GM10266 (cell line): Measurements from ENCODE around the gene RPL13.

Experiments used
- DNase-seq: peaks from one replicate; pipeline ENCODE4 v3.0.0; 2012; ENCODE audit errors: extremely low spot score
- TF ChIP-seq, protein P1 (sequence below): IDR thresholded peaks from 2 replicates; pipeline ENCODE4 v1.5.1; 2012; ENCODE audit warnings: mild to moderate bottlenecking, low read depth; ENCODE audit not compliant: control insufficient read depth, insufficient read depth; ENCODE audit errors: missing control alignments

Gene RPL13

DNA sequence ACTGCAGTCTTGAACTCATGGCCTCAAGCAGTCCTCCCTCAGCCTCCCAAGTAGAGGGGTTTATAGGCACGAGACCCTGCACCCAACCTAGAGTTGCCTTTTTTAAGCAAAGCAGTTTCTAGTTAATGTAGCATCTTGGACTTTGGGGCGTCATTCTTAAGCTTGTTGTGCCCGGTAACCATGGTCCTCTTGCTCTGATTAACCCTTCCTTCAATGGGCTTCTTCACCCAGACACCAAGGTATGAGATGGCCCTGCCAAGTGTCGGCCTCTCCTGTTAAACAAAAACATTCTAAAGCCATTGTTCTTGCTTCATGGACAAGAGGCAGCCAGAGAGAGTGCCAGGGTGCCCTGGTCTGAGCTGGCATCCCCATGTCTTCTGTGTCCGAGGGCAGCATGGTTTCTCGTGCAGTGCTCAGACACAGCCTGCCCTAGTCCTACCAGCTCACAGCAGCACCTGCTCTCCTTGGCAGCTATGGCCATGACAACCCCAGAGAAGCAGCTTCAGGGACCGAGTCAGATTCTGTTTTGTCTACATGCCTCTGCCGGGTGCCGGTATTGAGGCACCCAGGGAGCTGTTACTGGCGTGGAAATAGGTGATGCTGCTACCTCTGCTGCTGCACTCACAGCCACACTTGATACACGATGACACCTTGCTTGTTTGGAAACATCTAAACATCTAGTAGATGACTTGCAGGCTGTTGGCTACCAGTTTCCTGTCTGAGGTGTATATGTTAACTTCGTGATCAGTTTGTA, 3.3 kb downstream of the RPL13 start:
- no peak for DNase-seq
- TF ChIP-seq, protein P1, sequence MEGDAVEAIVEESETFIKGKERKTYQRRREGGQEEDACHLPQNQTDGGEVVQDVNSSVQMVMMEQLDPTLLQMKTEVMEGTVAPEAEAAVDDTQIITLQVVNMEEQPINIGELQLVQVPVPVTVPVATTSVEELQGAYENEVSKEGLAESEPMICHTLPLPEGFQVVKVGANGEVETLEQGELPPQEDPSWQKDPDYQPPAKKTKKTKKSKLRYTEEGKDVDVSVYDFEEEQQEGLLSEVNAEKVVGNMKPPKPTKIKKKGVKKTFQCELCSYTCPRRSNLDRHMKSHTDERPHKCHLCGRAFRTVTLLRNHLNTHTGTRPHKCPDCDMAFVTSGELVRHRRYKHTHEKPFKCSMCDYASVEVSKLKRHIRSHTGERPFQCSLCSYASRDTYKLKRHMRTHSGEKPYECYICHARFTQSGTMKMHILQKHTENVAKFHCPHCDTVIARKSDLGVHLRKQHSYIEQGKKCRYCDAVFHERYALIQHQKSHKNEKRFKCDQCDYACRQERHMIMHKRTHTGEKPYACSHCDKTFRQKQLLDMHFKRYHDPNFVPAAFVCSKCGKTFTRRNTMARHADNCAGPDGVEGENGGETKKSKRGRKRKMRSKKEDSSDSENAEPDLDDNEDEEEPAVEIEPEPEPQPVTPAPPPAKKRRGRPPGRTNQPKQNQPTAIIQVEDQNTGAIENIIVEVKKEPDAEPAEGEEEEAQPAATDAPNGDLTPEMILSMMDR, result no peak

DNA sequence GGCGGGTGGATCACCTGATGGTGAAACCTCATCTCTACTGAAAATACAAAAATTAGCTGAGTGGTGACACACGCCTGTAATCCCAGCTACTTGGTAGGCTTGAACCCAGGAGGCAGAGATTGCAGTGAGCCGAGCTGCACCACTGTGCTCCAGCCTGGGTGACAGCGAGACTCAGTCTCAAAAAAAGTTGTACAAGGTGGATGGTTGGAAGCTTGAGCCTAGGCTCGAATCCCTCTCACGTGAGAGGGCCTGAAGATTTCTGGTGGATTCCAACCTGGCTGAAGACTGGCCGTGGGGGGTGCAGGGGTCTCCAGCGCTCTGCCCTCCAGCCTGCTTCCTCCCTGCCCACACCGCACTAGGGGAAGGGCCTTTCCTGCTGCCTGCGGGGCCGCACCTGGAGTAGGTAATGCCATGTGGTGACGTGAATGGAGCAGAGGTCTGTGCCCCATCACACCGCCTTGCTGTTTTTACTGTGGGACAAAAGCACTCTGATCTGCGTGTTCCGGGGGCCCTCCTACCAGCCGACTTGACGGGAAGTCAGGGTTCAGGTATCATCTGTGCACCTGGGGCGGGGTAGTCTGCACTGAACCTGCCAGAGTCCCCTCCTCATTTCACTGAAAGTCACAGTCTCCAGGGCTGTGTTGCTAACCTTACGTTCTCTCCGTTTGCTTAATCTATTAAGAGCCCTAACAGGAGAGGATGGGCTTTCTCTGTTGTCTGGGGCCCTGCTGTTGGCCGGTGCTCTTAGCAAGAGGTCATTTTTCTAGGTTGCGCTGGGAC, 4.2 kb downstream of the RPL13 start:
- TF ChIP-seq, protein P1, result no peak
- DNase-seq, result no peak

DNA sequence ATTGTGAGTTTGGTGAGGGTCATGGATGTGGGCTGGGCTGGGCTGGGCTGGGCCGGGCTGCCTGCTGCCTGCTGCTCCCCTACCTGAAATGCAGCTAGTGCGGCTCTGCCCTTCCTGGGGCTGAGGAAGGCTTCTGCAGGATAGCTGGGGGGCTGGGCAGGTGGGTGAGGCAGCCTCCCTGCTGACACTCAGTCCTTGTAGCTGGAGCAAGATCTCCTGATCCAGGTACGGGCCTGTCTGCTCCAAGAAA, 4.7 kb downstream of the RPL13 start:
- TF ChIP-seq, protein P1, result no peak
- DNase-seq, result no peak

DNA sequence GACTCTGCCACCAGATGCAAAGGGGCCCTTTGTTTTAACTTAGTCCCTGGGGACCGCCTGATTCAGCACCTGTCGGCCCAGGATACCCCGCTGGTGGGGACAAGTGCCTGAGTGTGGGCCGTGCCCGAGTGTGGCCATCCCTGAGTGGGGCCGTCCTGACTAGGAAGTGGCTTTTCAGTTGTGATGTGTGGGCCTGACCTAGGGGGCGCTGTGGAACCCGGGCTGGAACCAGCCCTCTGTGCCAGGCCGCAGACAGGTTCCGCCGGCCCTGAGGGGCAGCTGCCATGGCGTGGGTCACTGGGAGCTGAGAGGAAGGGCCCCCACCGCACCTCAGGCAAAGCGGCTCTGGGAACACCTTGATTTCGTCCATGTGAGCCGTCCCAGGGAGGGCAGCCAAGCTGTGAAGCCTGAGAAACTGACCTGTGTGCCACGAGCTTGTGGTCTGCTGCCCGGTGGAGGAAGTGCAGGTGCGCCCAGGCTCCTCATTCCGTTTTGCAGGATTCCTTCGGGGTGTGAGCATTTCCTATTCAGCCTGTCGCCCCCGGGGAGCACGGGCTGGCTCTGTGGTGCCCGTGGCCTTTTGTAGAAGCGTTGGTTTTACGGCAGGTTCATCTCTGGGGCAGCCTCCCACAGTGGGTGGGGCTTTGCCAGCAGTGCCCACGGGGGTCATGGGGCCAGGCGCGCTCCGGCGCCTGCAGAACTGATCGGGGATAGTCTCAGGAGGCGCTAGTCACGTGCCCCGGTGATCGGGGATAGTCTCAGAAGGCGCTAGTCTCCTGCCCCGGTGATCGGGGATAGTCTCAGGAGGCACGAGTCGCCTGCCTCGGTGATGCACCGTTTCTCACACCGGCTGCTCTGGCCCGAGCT, 5.3 kb downstream of the RPL13 start:
- TF ChIP-seq, protein P1, result peak; percentile 71
- no peak for DNase-seq

DNA sequence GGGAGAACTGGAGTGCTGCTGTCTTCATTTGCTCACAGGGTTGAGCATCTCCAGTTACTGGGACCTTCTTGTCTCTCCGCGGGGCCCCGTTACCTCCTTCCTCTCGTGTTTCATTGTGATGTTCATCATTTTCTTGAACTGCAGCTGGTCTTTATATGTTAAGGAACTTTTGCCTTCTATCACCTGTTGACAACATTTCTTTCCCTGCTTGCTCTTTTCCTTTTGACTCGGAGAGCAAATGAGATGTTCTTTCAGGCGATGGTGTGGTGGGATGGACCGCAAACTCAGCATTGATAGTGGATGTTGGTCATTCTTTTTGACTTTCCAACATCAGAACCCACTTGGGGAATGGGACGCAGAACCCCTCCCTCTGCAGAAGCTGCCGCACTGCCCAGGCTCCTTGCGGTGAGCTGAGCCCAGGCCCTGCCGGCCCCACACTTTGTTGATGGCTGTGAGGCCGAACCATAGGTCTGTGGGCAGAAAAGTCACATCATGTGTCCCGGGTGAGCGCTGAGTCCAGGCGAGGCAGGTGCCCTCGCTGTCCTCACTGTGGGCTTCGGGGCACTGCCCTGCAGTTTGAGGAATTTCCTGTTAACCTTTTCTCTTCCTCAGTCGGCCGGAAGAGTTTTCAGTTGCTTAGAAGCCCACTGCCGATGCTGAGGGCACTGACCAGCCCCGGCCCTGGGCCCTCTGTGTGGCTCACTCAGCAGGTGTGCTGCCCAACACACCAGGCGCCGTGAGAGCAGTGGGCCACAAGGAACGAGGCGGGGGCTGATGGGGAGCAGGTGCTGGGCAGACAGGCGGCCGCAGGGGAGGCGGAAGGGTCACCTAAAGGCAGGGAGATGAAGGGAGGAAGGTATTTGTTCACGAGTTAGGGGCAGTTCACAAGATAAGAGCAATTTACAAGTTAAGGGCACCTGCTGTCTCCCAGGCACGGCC, 7.4 kb downstream of the RPL13 start:
- DNase-seq, result no peak
- TF ChIP-seq, protein P1, result no peak

DNA sequence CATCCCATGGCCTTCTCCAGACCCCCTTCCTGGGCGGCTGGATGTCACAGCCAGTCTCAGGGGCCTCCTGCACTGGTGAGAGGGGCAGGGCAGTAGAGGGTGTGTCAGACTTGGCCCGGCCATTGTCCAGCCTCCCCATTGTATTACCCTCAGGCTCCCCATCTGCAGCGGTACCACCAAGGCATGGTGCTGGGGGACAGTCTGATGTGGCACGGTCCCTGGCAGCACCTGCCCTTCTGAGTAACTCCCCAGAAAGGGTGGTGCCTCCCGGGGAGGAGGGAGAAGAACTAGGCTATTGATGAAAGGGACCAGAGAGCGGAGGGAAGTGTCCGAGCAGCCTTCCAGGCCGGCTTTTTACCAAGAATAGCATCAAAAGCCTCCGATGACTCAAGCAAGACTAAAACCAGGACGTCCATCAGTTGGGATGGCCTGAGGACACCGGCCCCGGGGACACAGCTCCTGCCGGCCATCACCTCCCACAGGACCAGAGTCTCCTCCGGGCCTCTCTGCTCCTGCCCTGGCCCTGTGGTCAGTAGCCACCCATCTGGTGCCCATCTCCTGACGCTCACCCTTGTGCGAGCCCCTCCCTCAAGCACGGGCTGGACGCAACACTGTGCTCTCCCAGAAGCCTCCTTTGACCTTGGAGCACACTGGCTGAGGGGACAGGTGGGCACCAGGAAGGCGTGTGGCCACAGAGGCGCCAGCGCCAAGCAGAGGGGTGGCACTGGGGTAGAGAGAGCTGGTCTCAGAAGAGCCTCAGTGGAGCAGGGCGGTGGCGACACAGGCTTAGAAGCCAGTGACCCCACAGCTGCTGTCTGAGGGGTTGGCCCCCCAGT, 9.2 kb downstream of the RPL13 start:
- TF ChIP-seq, protein P1, result no peak
- DNase-seq, result no peak
